RWPE1 (cell line): ENCODE results near the gene WDR1.

Source experiments
- CTCF ChIA-PET: fragments of 350-600 bp; sonication (Branson Sonifier 250); formaldehyde crosslinking; extraction: SDS; loops from one replicate; lab custom pipeline; 2021; lab: Yijun Ruan, JAX
- POLR2A ChIA-PET: fragments of 400-600 bp; formaldehyde crosslinking; extraction: SDS; loops from one replicate; lab custom pipeline; 2020; ENCODE audit warnings: antibody characterized with exemption; ENCODE audit not compliant: low non-redundant PET; lab: Yijun Ruan, JAX
- DNase-seq: peaks from one replicate; pipeline ENCODE4 v3.0.0; 2012; ENCODE audit warnings: low spot score
- H3K27ac ChIP-seq: fragments of 450-650 bp; 2 replicates; pipeline ENCODE4 v1.5.1; 2017
- TF ChIP-seq, protein P1 (sequence below): fragments of 450-650 bp; conservative IDR thresholded peaks from 2 replicates; pipeline ENCODE4 v1.5.1; 2017; ENCODE audit warnings: low read depth, mild to moderate bottlenecking

The WDR1 gene

DNA sequence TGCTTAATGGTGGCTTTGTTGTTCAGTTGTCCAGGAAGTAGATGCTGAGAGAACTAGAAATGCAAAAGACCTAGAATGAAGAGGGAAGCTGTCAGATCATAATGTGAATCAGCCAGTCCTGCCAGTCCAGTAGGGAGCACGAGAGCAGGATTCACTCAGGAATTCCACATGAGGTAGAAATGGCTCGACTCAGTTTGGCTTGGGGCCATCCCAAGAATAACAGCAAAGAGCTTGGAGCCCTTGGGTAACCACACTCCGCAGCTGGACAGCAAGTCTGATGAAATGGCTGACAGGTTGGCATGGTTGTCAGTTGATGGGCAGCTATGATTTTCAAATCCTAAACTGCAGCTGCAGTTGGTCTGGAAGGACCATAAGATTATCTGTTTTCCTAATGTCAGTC, 44.5 kb upstream of the WDR1 start:
- TF ChIP-seq, protein P1, sequence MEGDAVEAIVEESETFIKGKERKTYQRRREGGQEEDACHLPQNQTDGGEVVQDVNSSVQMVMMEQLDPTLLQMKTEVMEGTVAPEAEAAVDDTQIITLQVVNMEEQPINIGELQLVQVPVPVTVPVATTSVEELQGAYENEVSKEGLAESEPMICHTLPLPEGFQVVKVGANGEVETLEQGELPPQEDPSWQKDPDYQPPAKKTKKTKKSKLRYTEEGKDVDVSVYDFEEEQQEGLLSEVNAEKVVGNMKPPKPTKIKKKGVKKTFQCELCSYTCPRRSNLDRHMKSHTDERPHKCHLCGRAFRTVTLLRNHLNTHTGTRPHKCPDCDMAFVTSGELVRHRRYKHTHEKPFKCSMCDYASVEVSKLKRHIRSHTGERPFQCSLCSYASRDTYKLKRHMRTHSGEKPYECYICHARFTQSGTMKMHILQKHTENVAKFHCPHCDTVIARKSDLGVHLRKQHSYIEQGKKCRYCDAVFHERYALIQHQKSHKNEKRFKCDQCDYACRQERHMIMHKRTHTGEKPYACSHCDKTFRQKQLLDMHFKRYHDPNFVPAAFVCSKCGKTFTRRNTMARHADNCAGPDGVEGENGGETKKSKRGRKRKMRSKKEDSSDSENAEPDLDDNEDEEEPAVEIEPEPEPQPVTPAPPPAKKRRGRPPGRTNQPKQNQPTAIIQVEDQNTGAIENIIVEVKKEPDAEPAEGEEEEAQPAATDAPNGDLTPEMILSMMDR: no peak
- H3K27ac ChIP-seq: no peak overlapping the region
- no peak for DNase-seq
- ChIA-PET CTCF (no interaction called here), POLR2A (interaction anchor here (0.5 kb wide), 1 partner anchor 451 kb away, joined by 7 read pairs; no protein-coding TSS in a partner anchor)

GRCh38 chr4:10160281-10160856, 43.8 kb upstream of the WDR1 start:
- CTCF ChIA-PET: no interaction called here
- DNase-seq: no peak
- POLR2A ChIA-PET: no interaction called here
- TF ChIP-seq, protein P1: no peak
- H3K27ac ChIP-seq: no peak overlapping the region

GRCh38 chr4:10159671-10160070, 43.1 kb upstream of the WDR1 start:
- POLR2A ChIA-PET: no interaction called here
- TF ChIP-seq, protein P1: no peak
- no peak overlapping the region for H3K27ac ChIP-seq
- no peak for DNase-seq
- CTCF ChIA-PET: no interaction called here

- TF ChIP-seq, protein P1: no peak
- ChIA-PET CTCF (interaction anchor here (0.5 to 1.2 kb wide), 8 partner anchors 13 to 1569 kb away, joined by 3 to 5 read pairs (median 4); no protein-coding TSS in a partner anchor), POLR2A (no interaction called here)
- no peak overlapping the region for H3K27ac ChIP-seq
- no peak for DNase-seq
These were observed 41.8 kb upstream of the WDR1 start for GRCh38 chr4:10158333-10158942.

GRCh38 chr4:10157478-10158332, 41.1 kb upstream of the WDR1 start:
- ChIA-PET POLR2A (no interaction called here), CTCF (interaction anchor here (0.6 to 1.2 kb wide), 7 partner anchors 13 to 1570 kb away, joined by 3 to 5 read pairs (median 4); no protein-coding TSS in a partner anchor)
- TF ChIP-seq, protein P1: peak; percentile 70
- no peak overlapping the region for H3K27ac ChIP-seq
- DNase-seq: peak; percentile 67

DNA sequence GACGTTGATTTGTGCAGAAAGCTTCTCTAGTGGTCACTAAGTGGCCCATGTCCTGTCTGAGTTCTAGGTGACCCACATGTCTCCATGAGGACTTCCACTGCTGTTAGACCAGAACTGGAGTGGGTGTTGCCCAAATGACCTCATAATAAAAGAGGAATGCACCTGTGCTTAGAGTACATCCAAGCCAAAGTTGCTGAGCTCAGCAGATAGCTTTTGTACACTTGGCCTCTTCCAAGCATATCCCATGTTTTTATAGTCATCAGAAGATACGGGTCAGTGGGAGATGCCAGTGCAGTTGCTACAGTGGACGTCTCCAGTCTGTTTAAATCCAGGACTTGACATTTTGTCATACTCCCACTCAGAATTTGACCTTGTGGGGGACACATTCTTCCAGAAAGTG, 37.6 kb upstream of the WDR1 start:
- TF ChIP-seq, protein P1: no peak
- CTCF ChIA-PET: interaction anchor here (1.0 kb wide), 1 partner anchor 141 kb away, joined by 3 read pairs; no protein-coding TSS in a partner anchor
- POLR2A ChIA-PET: no interaction called here
- DNase-seq: no peak
- H3K27ac ChIP-seq: no peak overlapping the region
